ENCODE results near the gene CHURC1. TPM values are rescaled to one million over a fixed set of nuclear protein-coding genes. Genes with fewer than 3 reads are reported as not detected.

Gene CHURC1
- total and polyA plus RNA-seq, 2 donors (not counting 1 experiment from before 2014, with no cell fraction given) = 29.7 to 77.1 TPM

GRCh38 chr14:64965356-64966000, 51.2 kb downstream of the CHURC1 start:
- Mint-ChIP-seq H3K4me3 (no peak overlapping the region), H3K4me1 (no peaks in the 10 kb centered on the region), H3K27me3 (peaks cover 3% of the 10 kb centered on the region), H3K9me3 (ENCODE audit: insufficient read depth) (no peaks in the 10 kb centered on the region), H3K27ac (no peak overlapping the region)
- intact Hi-C loops (cut with micrococcal nuclease) = no loop called here
- Histone ChIP-seq H3K9ac (ENCODE audit: low read length) (no peak overlapping the region), H2AFZ (ENCODE audit: insufficient read depth, low read depth, low read length, poor library complexity, severe bottlenecking) (no peak overlapping the region), H4K20me1 (ENCODE audit: control insufficient read depth, insufficient read depth, low read length, poor library complexity, severe bottlenecking) (no peaks in the 10 kb centered on the region), H3K79me2 (ENCODE audit: control insufficient read depth, insufficient read depth, low read length) (no peaks in the 10 kb centered on the region), H3K36me3 (replicated peaks in 1 of 2; ENCODE audit: control extremely low read depth in 1 of 2, control insufficient read depth in 1 of 2, extremely low read depth in 1 of 2, insufficient read depth in 2 of 2, low read length in 1 of 2) (no peaks in the 10 kb centered on the region), H3K4me3 (ENCODE audit: control extremely low read depth in 1 of 5, extremely low read depth in 1 of 5, insufficient read depth in 1 of 5, low read depth in 2 of 5, low read length in 4 of 5) (no peak overlapping the region), H3K27ac (ENCODE audit: low read length in 2 of 2) (no peak overlapping the region), H3K9me3 (ENCODE audit: control extremely low read depth in 1 of 3, control insufficient read depth in 2 of 3, insufficient read depth in 1 of 3, low read length in 2 of 3) (no peaks in the 10 kb centered on the region), H3K27me3 (replicated peaks in 1 of 4; ENCODE audit: control extremely low read depth in 1 of 4, control insufficient read depth in 3 of 4, insufficient read depth in 4 of 4, low read length in 3 of 4) (peaks cover 0 to 3% (median 0%) of the 10 kb centered on the region in 4 experiments), H3K4me1 (ENCODE audit: control insufficient read depth in 2 of 2, insufficient read depth in 2 of 2, low read length in 2 of 2) (no peaks in the 10 kb centered on the region), H3K4me2 (replicated peaks; ENCODE audit: low read depth, low read length, poor library complexity, severe bottlenecking) (no peak overlapping the region)
- CTCF ChIA-PET = no interaction called here
- no peak for TF ChIP-seq EZH2 (IDR thresholded peaks at IDR 0.05; ENCODE audit: borderline replicate concordance, insufficient read depth, low read depth, low read length, poor library complexity, severe bottlenecking)
- TF ChIP-seq CTCF (IDR thresholded peaks at IDR 0.05) = no peak
- WGBS (ENCODE audit: insufficient coverage) = 87% methylated on average over 8 of the region's 15 CpGs
- no peak for ATAC-seq (ENCODE audit: low read depth)
- no peak for DNase-seq
- POLR2A ChIA-PET = no interaction called here

- ChIA-PET CTCF (no interaction called here), POLR2A (no interaction called here)
- WGBS (ENCODE audit: insufficient coverage) = 100% methylated on average over 1 of the region's 2 CpGs
- Histone ChIP-seq H3K36me3 (replicated peaks in 1 of 2; ENCODE audit: control extremely low read depth in 1 of 2, control insufficient read depth in 1 of 2, extremely low read depth in 1 of 2, insufficient read depth in 2 of 2, low read length in 1 of 2) (no peaks in the 10 kb centered on the region), H3K9me3 (ENCODE audit: control extremely low read depth in 1 of 3, control insufficient read depth in 2 of 3, insufficient read depth in 1 of 3, low read length in 2 of 3) (no peaks in the 10 kb centered on the region), H2AFZ (ENCODE audit: insufficient read depth, low read depth, low read length, poor library complexity, severe bottlenecking) (no peak overlapping the region), H3K79me2 (ENCODE audit: control insufficient read depth, insufficient read depth, low read length) (no peaks in the 10 kb centered on the region), H3K27me3 (replicated peaks in 1 of 4; ENCODE audit: control extremely low read depth in 1 of 4, control insufficient read depth in 3 of 4, insufficient read depth in 4 of 4, low read length in 3 of 4) (peaks cover 0 to 16% (median 5%) of the 10 kb centered on the region in 4 experiments), H3K4me1 (ENCODE audit: control insufficient read depth in 2 of 2, insufficient read depth in 2 of 2, low read length in 2 of 2) (peaks cover 7% of the 10 kb centered on the region in 2 donors), H3K4me2 (replicated peaks; ENCODE audit: low read depth, low read length, poor library complexity, severe bottlenecking) (no peak overlapping the region), H3K27ac (ENCODE audit: low read length in 2 of 2) (no peak overlapping the region), H4K20me1 (ENCODE audit: control insufficient read depth, insufficient read depth, low read length, poor library complexity, severe bottlenecking) (no peaks in the 10 kb centered on the region), H3K4me3 (ENCODE audit: control extremely low read depth in 1 of 5, extremely low read depth in 1 of 5, insufficient read depth in 1 of 5, low read depth in 2 of 5, low read length in 4 of 5) (no peak overlapping the region), H3K9ac (ENCODE audit: low read length) (no peak overlapping the region)
- ATAC-seq (ENCODE audit: low read depth) = no peak
- H3K27me3 Mint-ChIP-seq = peaks cover 9% of the 10 kb centered on the region
- TF ChIP-seq CTCF (IDR thresholded peaks at IDR 0.05) = no peak
- no peak for TF ChIP-seq EZH2 (IDR thresholded peaks at IDR 0.05; ENCODE audit: borderline replicate concordance, insufficient read depth, low read depth, low read length, poor library complexity, severe bottlenecking)
- intact Hi-C loops (cut with micrococcal nuclease) = no loop called here
- no peak overlapping the region for H3K27ac Mint-ChIP-seq
- no peaks in the 10 kb centered on the region for H3K9me3 Mint-ChIP-seq (ENCODE audit: insufficient read depth)
- DNase-seq = no peak
- H3K4me3 Mint-ChIP-seq = no peak overlapping the region
- peaks cover 2% of the 10 kb centered on the region for H3K4me1 Mint-ChIP-seq
Observed at GRCh38 chr14:64966976-64967375, 52.7 kb downstream of the CHURC1 start.

All from B cell (primary cell).